Ramos (cell line): Measurements from ENCODE around the gene NKIRAS1.
"Not testable (repeated sequence)": the region's sequence is repeated elsewhere in the genome, so short reads cannot be mapped to it uniquely, and the experiment has no call there.

ENCODE experiments used
- in situ Hi-C: fragments of 300-500 bp; cut with MboI; formaldehyde crosslinking; loops from one replicate; pipeline ENCODE4 v1.14.3; 2022; ENCODE audit warnings: low sequenced_read_pairs; ENCODE audit not compliant: unreplicated experiment

The NKIRAS1 gene

GRCh38 chr3:23911397-23911796, 5.4 kb downstream of the NKIRAS1 start:
- in situ Hi-C loops, result no loop called here

DNA sequence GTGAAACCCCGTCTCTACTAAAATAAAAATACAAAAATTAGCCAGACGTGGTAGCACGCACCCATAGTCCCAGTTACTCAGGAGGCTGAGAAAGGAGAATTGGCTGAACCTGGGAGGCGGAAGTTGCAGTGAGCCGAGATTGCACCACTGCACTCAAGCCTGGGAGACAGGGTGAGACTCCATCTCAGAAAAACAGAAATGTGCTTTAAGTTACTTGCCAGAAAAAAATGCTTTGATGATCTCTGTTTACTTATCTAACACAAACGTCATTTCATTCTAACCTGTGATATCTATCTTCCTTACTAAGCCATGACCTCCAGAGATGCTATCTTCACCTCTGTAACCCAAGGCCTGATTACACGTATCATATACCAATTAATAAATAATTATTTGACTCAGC, 7.4 kb downstream of the NKIRAS1 start:
- in situ Hi-C loops, result no loop called here

GRCh38 chr3:23904545-23904944, 12.2 kb downstream of the NKIRAS1 start:
- in situ Hi-C loops, result no loop called here

GRCh38 chr3:23900744-23901143, 16.0 kb downstream of the NKIRAS1 start:
- in situ Hi-C loops, result no loop called here

DNA sequence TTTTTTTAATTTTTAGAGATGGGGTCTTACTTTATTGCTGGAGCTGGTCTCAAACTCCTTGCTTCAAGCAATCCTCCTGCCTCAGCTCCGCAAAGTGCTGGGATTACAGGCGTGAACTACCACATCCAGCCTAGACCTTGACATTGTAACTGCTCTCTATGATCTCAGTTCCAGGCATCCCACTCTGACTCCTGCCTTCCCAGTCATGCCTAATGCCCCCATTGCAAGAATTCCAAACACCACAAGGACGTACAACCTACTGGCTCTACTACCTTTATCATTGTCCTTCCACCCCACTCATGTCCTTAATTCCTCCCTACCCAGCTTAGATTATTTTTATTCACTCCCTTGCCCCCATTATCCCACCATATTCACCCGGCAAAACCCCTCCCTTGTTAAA, 21.6 kb downstream of the NKIRAS1 start:
- in situ Hi-C loops, result no loop called here

- in situ Hi-C loops, result no loop called here
Observed at GRCh38 chr3:23894254-23895061, 22.3 kb downstream of the NKIRAS1 start.

GRCh38 chr3:23889950-23890349, 26.8 kb downstream of the NKIRAS1 start:
- in situ Hi-C loops, result no loop called here

DNA sequence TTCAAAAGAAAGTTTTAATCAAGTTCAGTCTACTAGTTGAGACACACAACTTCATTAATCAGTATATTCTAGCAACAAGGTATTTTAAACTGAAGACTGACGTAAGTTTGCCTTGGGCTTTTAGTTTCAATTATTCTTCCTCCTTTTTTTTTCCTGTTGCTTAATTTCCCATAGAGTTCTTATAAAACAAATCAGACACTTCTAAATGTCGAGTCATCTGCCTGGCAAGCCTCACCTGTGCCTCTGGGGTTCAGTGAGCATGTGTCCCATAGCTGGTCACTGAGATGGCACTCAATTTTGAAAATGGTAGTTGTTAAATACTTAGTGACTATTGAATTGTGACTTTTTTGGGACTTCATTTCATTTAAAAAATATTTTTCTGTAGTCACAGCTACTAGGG, 27.4 kb downstream of the NKIRAS1 start:
- in situ Hi-C loops, result no loop called here

DNA sequence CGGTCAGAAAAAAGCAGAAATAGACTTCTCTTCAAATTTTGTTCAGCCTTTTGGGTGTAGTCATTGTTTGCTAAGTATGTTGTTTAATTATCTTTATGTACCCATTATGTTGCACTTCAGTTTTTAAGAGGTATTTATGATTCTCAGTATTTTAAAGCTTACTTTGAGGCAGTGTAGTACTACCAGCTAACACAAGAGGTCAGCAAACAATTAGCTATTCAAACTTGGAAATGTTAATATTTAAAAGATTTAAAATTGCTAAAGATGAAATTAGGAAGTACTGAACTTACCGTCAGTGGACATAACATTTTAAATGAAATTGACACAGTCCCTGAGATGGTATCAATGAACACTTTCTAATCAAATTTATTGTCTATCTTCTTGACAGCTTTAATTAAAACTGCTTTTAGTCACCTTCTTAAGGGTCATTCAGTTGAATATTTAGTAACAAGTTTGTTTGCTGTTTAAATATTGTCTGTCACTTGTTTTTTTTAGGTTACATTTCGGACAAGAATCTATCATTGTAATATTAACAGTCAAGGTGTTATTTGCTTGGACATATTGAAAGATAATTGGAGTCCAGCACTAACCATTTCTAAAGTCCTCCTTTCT, 28.1 kb downstream of the NKIRAS1 start:
- in situ Hi-C loops, result no loop called here

- in situ Hi-C loops, result no loop called here
Observed at GRCh38 chr3:23886311-23886710, 30.5 kb downstream of the NKIRAS1 start.

GRCh38 chr3:23885210-23885609, 31.6 kb downstream of the NKIRAS1 start:
- in situ Hi-C loops, result no loop called here

DNA sequence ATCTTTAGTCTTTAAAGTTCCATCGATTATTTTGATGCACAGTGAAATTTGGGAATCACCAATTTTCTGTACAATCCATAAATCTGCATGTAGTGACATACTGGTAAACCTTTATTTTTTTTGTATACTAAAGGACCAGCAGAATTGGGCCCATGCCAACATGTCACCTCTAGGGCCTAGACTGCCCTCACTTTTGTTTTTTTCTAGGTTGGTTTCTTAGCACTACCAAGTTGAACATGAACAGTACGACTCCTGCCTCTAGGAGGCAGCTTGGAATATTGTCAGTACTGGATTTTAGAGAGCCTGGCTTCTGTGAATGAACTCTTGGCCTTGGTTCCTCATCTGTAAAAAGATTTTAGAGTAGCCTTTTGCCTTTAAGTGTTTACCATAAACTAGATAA, 32.3 kb downstream of the NKIRAS1 start:
- in situ Hi-C loops, result no loop called here

- in situ Hi-C loops, result no loop called here
Observed at GRCh38 chr3:23882487-23882918, 34.3 kb downstream of the NKIRAS1 start.

- in situ Hi-C loops, result not testable (repeated sequence)
Observed at GRCh38 chr3:23881993-23882392, 34.8 kb downstream of the NKIRAS1 start.

DNA sequence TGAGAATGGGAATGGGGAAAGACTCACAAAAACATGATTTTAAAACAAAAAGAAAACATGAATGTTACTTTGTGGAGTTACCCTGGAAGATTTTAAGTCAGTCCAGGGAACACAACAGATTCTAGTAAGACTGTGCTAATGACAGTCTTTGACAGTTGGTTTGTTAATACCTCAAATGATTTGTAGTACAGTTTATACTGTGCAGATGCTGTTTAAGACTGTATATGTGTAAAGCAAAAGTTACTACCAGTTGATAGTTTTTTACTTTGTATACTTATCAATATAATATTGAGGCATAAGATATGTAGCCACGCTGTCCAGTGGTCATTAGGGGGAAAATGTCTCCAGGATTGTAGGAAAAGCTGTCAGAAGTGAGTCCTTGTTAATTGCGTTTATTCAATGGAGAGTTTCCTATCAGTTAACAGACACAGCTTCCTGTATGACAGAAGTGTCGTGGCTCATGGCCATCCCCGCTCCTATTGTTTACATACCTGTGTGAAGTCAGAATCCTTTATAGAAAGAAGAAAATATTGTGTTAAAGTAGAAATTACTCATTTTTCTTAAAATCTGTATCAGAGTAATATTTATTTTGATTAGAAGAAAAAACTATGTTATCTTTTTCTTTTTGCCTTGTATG, 36.0 kb downstream of the NKIRAS1 start:
- in situ Hi-C loops, result no loop called here

DNA sequence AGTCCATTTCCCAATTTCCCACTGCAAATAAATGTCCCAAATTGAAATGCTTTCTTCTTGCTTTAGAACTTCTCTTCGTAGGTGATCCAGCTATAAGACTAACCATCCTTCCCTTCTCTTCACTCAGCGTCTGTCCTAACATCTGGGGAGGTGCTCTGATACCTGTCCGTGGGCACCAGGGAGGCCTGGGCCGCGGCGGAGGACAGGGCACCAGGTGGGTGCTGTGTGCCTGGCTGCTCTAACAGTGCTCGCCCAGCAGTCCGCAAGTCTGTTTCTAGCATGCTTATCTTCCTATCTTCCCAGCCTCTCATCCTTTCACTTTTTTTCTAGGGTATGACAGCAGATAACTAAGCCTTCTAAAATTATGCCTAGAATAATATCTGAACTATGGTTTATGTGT, 37.3 kb downstream of the NKIRAS1 start:
- in situ Hi-C loops, result no loop called here

DNA sequence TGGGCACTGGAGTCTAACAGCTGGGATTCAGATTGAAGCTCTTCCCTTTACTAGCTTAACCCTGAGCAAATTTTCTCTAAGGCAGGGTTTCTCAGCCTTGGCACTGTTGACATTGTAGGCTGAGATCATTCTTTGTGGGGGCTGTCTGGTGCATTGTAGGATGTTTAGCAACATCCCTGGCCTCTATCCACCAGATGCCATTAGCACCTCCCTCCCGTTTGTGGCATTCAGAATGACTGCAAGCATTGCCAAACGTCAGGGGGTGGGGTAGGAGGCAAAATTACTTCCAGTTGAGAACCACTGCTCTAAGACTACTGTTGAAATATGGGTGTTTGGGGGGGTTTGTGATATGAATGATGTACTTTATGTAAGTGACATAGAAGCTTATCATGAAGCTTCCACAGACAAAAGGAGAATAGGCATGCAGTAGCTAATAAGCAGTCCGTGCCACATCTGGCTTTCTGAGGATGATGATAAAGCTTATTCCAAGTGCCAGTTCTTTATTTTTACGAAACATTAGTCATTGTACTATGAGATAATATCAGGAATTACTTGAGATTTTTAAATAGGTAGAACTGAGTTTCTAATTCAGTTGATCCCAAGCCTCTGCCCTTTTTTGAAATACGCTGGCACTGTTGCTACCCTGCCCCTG, 39.3 kb downstream of the NKIRAS1 start:
- in situ Hi-C loops, result no loop called here

GRCh38 chr3:23876923-23877322, 39.9 kb downstream of the NKIRAS1 start:
- in situ Hi-C loops, result no loop called here

DNA sequence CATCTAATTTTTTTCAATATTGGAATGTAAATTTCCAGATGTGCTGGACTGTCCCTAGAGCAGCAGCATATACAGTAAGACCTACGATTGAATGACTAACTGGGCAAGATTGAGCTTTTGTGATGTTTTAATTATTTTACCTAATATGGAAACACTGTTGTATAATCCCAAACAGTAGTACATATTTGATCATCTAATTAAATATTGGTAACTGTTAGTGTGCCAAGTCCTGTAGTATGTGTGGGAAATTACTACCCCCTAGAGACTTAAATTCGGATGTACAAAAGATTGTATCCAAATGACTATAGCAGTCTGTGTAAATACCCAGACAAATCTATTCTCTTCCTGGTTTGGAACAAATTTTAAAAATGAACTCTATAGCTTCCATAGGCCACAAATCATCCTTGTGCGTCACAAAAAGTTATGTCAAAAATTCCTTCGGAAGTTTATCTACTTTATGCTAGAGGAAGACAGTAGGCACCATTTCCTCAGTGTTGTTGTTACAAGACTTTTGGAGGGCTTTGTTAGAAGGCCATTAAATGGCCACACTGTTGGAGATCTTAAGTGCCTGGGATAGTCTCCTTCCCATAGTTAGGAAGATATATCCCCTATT, 41.6 kb downstream of the NKIRAS1 start:
- in situ Hi-C loops, result no loop called here

DNA sequence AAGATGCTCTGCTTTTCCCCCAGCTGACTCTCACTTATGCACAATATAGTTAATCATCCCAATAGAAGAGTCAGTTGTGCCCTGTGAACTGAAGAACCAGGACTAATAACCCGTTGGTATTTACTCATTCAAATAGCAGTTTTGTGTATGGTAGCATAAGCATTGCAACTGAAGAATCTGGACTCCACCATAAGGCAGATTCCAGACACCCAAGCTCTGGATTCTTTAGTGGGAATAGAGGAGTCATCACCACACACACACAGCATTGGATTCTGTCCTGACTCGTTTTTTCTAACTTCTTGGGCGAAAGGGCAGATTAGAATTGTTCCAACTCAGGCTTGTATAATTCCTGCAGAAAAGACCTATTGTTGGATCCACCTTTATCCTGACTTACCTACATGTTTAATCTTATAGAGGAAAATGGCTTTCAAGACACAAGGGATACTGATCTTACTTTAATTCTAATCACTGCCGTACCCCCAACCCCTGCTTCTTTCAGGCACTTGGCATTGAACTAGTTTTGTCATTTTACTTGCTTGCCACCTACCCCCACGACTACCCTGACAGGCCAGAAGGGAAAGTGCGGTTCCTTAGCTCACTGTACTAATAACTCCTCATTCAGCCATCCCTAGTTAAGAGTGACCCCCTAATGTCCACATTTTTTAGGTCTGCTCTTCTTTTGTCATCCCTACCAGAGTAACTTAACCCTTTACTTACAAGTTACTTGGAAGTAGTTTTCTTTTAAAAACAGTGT, 42.3 kb downstream of the NKIRAS1 start:
- in situ Hi-C loops, result no loop called here
